PC-3 (cell line): ENCODE measurements around the gene DHX32.
"Not testable (repeated sequence)": the region's sequence is repeated elsewhere in the genome, so short reads cannot be mapped to it uniquely, and the experiment has no call there.

Source experiments
- CTCF ChIP-seq: fragments of 300-600 bp; sonication (generic); conservative IDR thresholded peaks from 2 replicates; pipeline ENCODE4 v1.5.1; 2017; ENCODE audit warnings: antibody characterized with exemption, low read depth, mild to moderate bottlenecking, low read length
- EZH2 ChIP-seq: fragments of 300-600 bp; sonication (generic); IDR thresholded peaks from one replicate; pipeline ENCODE4 v1.6.1; 2017; ENCODE audit warnings: antibody characterized with exemption, mild to moderate bottlenecking, low read length; ENCODE audit not compliant: unreplicated experiment
- EZH2phosphoT487 ChIP-seq: fragments of 300-600 bp; sonication (generic); IDR thresholded peaks from 2 replicates; pipeline ENCODE4 v1.6.1; 2018; ENCODE audit warnings: mild to moderate bottlenecking, antibody characterized with exemption, low read length, borderline replicate concordance

GRCh38 chr10:125927265-125927664 lies 46.2 kb upstream of the DHX32 start:
- not testable (repeated sequence) for TF ChIP-seq CTCF, EZH2phosphoT487, EZH2
